GM18873 (cell line): Measurements from ENCODE around the gene IFNE.

Experiments
- ATAC-seq: cut with Tn5 transposase; IDR thresholded peaks from one replicate; pipeline ENCODE4 v1.9.1; 2021; ENCODE audit warnings: mild to moderate bottlenecking, moderate library complexity, moderate number of reproducible peaks; ENCODE audit not compliant: unreplicated experiment, low FRiP score

Gene IFNE

DNA sequence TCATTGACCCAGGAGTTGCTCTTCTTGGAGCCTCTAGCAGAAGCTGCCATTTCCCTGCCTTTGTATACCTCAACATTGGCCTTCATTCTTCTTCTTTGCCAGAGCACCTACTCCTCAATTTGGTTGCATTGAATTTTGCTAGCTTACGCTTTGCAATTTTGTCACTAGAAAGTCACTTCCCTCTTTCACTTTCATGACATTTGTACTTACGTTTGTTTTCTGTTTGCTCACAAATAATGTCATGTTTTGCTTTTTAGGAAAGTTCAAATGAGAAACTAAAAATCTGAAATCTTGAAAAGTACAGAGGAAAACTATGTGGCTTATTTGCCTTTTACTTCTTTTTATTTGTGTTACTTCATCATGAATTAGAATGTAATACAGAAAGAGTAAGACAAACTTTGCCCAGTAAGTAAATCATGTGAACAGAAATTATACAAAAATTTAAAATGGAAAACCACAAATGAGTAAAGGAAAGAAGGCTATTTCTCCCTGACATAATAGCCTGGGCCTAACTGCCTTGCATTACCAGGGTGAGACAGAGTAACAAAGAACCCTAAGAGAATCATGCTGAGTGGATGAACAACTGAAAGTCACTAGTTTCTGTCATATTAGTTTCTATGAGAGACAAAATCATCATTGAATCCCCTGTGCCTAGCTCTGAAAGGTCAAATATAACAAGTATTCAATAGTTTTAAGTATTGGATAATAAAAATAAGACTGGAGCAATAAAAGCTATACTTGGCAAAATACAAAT lies 49.3 kb downstream of the IFNE start:
- peak; percentile 52 for ATAC-seq
